ENCODE measurements around the gene TET3. TPM values are rescaled to one million over a fixed set of nuclear protein-coding genes. Genes with fewer than 3 reads are reported as not detected.

Gene TET3
- total RNA-seq, 4 donors from 2014 or later: 8.6 to 17.8 (median 11.4) TPM

- TF ChIP-seq CTCF (IDR thresholded peaks at IDR 0.05): no peak
- no peak for ATAC-seq (ENCODE audit: low FRiP score)
- no peak for DNase-seq (ENCODE audit: low spot score)
Measured at GRCh38 chr2:73964223-73964622, 20.5 kb upstream of the TET3 start.

GRCh38 chr2:73965053-73965452 lies 19.7 kb upstream of the TET3 start:
- ATAC-seq (ENCODE audit: low FRiP score) (no peak), DNase-seq (ENCODE audit: low spot score) (no peak)
- TF ChIP-seq CTCF (IDR thresholded peaks at IDR 0.05): no peak

GRCh38 chr2:73968357-73968937 lies 16.3 kb upstream of the TET3 start:
- ATAC-seq (ENCODE audit: low FRiP score) (no peak), DNase-seq (ENCODE audit: low spot score) (no peak)
- TF ChIP-seq CTCF (IDR thresholded peaks at IDR 0.05): no peak

GRCh38 chr2:73969356-73969755 lies 15.4 kb upstream of the TET3 start:
- no peak for TF ChIP-seq CTCF (IDR thresholded peaks at IDR 0.05)
- ATAC-seq (ENCODE audit: low FRiP score): no peak
- DNase-seq (ENCODE audit: low spot score): no peak

GRCh38 chr2:73970141-73970803 lies 14.4 kb upstream of the TET3 start:
- ATAC-seq (ENCODE audit: low FRiP score) (no peak), DNase-seq (ENCODE audit: low spot score) (no peak)
- no peak for TF ChIP-seq CTCF (IDR thresholded peaks at IDR 0.05)

GRCh38 chr2:73970850-73971471 lies 13.7 kb upstream of the TET3 start:
- peak; percentile 42 for DNase-seq (ENCODE audit: low spot score)
- ATAC-seq (ENCODE audit: low FRiP score): peak; percentile 45
- no peak for TF ChIP-seq CTCF (IDR thresholded peaks at IDR 0.05)

- ATAC-seq (ENCODE audit: low FRiP score) (no peak), DNase-seq (ENCODE audit: low spot score) (no peak)
- TF ChIP-seq CTCF (IDR thresholded peaks at IDR 0.05): no peak
Measured at GRCh38 chr2:73971722-73972121, 13.0 kb upstream of the TET3 start.
